Upper lobe of left lung (tissue), 6 donors: Measurements from ENCODE around the gene TNS3. TPM values are rescaled to one million over a fixed set of nuclear protein-coding genes. Genes with fewer than 3 reads are reported as not detected.

Experiments
- ATAC-seq, 2 donors: fragments of 200-7000 bp; cut with Tn5 transposase; one replicate each; pipeline ENCODE4 v1.9.1; 2022; ENCODE audit warnings: mild to moderate bottlenecking in 2 of 2, moderate library complexity in 2 of 2; ENCODE audit not compliant: low FRiP score in 2 of 2
- DNase-seq, 2 donors: peaks; one replicate each; pipeline ENCODE4 v3.0.0-alpha.2; 2019 to 2020
- H3K27ac ChIP-seq, 4 donors: fragments of 200-600 bp; sonication (generic); one replicate each; pipeline ENCODE4 v1.5.1; 2016 to 2019
- H3K27me3 ChIP-seq, 4 donors: fragments of 200-600 bp; sonication (generic); one replicate each; pipeline ENCODE4 v1.5.1; 2017 to 2019
- H3K36me3 ChIP-seq, 4 donors: fragments of 200-600 bp; sonication (generic); one replicate each; pipeline ENCODE4 v1.5.1; 2016 to 2019
- H3K4me1 ChIP-seq, 4 donors: fragments of 200-600 bp; sonication (generic); one replicate each; pipeline ENCODE4 v1.5.1; 2018 to 2019
- H3K4me3 ChIP-seq, 4 donors: fragments of 200-600 bp; sonication (generic); one replicate each; pipeline ENCODE4 v1.5.1; 2017 to 2019; ENCODE audit warnings: mild to moderate bottlenecking in 2 of 4, moderate library complexity in 1 of 4
- H3K9me3 ChIP-seq, 4 donors: fragments of 200-600 bp; sonication (generic); one replicate each; pipeline ENCODE4 v1.5.1; 2018 to 2019
- EP300 ChIP-seq, 4 donors: sonication (generic); formaldehyde crosslinking; IDR thresholded peaks; one replicate each; pipeline ENCODE4 v1.5.1; 2017; ENCODE audit warnings: antibody characterized with exemption in 4 of 4, control low read depth in 2 of 4
- POLR2A ChIP-seq, 4 donors: fragments of 450-650 bp; IDR thresholded peaks; one replicate each; pipeline ENCODE4 v1.5.1; 2016 to 2017; ENCODE audit warnings: antibody characterized with exemption in 4 of 4, mild to moderate bottlenecking in 2 of 4
- POLR2AphosphoS5 ChIP-seq, 2 donors: sonication (generic); formaldehyde crosslinking; IDR thresholded peaks; one replicate each; pipeline ENCODE4 v1.5.1; 2017; ENCODE audit warnings: antibody characterized with exemption in 2 of 2
- WGBS, 2 donors: methylation state at CpG; one replicate each; pipeline ENCODE4 v1.1.5; 2017 to 2018; 5-methylcytosine and 5-hydroxymethylcytosine counted together
- total RNA-seq, 6 donors: library from RNA; depleted of rRNA in 4 of 6; stranded (reverse); fragments of >200 nt in 4 of 6; gene quantifications; one replicate each; pipeline versions ENCODE4 v1.1.0 to v1.2.1, GENCODE V29; 2016 to 2021
- TF ChIP-seq, protein P1 (sequence below), 6 experiments: fragments of 450-650 bp in 4 of 6; fragments of 200-600 bp in 2 of 6; sonication (generic) in 2 of 6; IDR thresholded peaks; one replicate each; pipeline ENCODE4 v1.5.1; 2016 to 2019; ENCODE audit warnings: antibody characterized with exemption in 6 of 6
- donor health status: DM: no; HTN: no; CAD: no; lungs with moderate emphysema.
- donor health status: DM: no; HTN: yes; CAD: no; lungs with severe emphysema.

TNS3 gene
- total RNA-seq, 6 donors from 2014 or later = 90.6 to 266 (median 143) TPM

DNA sequence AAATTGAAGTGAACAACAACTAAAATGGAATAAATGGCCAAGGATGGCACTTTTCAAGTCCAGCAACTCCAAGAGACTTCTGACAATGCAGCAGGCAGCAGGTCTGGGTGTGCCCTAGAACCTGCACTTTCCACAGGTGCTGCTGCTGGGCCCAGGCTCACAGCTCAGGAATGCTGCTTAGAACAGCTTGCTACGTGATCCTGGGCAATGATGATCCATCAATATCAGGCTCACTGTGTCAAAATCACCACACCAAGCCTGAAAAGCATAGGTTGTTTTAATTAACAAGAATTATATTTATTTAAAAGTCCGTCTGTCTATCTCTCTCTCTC is 148.4 kb downstream of the TNS3 start:
- TF ChIP-seq, protein P1, sequence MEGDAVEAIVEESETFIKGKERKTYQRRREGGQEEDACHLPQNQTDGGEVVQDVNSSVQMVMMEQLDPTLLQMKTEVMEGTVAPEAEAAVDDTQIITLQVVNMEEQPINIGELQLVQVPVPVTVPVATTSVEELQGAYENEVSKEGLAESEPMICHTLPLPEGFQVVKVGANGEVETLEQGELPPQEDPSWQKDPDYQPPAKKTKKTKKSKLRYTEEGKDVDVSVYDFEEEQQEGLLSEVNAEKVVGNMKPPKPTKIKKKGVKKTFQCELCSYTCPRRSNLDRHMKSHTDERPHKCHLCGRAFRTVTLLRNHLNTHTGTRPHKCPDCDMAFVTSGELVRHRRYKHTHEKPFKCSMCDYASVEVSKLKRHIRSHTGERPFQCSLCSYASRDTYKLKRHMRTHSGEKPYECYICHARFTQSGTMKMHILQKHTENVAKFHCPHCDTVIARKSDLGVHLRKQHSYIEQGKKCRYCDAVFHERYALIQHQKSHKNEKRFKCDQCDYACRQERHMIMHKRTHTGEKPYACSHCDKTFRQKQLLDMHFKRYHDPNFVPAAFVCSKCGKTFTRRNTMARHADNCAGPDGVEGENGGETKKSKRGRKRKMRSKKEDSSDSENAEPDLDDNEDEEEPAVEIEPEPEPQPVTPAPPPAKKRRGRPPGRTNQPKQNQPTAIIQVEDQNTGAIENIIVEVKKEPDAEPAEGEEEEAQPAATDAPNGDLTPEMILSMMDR (IDR thresholded peaks at IDR 0.05) = no peak
- TF ChIP-seq POLR2AphosphoS5 (IDR thresholded peaks at IDR 0.05) (no peak), POLR2A (IDR thresholded peaks at IDR 0.05) (no peak), EP300 (IDR thresholded peaks at IDR 0.05) (no peak)
- no peaks in the 10 kb centered on the region for H3K9me3 ChIP-seq
- H3K4me3 ChIP-seq = no peak overlapping the region
- H3K36me3 ChIP-seq = peaks cover 0 to 16% (median 10%) of the 10 kb centered on the region in 4 donors
- WGBS, 2 donors = 74 to 81% methylated on average over 2 of the region's 2 CpGs
- H3K27me3 ChIP-seq = no peaks in the 10 kb centered on the region
- no peak for DNase-seq
- ATAC-seq = no peak
- H3K27ac ChIP-seq = peak overlapping the region in 2 of 4 donors; percentile 12 to 26
- peaks cover 0 to 7% (median 5%) of the 10 kb centered on the region in 4 donors for H3K4me1 ChIP-seq

DNA sequence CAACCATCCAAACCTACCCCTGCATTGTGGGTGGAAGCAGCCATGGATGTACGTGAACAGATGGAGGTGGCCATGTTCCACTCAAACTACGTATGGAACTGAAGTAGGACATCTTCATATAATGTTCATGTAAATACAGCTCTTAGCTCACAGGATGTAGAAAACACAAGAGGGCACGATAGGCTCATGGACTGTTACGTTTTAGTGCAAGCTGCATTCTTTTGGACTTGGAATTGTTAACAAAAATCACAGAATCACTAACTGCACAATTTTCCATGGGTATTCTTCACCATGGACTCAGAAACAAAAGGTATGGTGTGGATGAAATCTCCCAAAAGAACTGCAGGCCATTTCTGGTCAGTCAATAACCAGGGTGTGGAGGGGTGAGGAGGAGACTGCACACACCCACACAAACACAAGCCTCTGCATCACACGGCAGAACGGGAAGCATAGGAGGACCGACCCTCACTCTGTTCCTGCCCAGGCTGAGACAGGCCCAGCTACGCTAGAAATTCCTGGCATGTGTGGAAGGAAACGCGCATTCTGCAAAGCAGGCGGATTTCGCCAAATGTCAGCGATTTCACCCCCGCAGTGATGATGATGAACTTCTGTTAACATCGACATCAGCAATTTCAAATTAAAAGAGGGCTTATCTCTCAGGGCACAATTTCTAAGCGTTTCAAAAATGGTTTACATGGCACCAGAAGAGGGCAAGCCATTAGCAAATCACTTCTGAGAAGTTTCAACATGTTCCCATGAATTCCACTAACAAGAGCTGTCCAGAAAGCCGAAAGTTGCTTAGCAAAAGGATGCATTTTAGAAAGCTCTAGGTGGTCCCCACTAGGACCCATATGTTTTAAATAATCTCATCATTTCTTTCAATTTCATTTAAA is 149.0 kb downstream of the TNS3 start:
- Histone ChIP-seq H3K4me1 (peaks cover 0 to 13% (median 9%) of the 10 kb centered on the region in 4 donors), H3K36me3 (peaks cover 0 to 13% (median 7%) of the 10 kb centered on the region in 4 donors), H3K9me3 (no peaks in the 10 kb centered on the region), H3K27ac (peak overlapping the region in 2 of 4 donors; percentile 12 to 31), H3K4me3 (no peak overlapping the region), H3K27me3 (no peaks in the 10 kb centered on the region)
- 80 to 88% methylated on average over 17 of the region's 17 CpGs for WGBS, 2 donors
- TF ChIP-seq EP300 (IDR thresholded peaks at IDR 0.05) = no peak
- TF ChIP-seq, protein P1 (IDR thresholded peaks at IDR 0.05) = no peak
- TF ChIP-seq POLR2A (IDR thresholded peaks at IDR 0.05) = no peak
- peak; percentile 17 to 18 for TF ChIP-seq POLR2AphosphoS5 (IDR thresholded peaks at IDR 0.05)
- peak in 1 of 2 donors; percentile 41 for ATAC-seq
- DNase-seq = no peak

DNA sequence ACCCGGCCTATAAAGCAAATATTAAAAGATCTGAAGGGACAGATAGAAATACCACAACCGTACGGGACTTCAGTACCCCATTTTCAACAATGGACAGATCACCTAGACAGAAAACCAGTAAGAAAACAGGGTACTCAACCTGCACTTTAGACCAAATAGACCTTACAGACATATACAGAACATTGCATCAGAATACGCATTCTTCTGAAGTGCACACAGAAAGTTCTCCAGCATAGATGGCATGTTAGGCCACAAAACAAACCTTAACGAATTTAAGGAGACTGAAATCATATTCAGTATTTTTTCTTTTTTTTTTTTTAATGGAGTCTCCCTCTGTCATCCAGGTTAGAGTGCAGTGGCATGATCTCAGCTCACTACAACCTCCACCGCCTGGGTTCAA is 151.5 kb downstream of the TNS3 start:
- Histone ChIP-seq H3K4me1 (peaks cover 0 to 13% (median 7%) of the 10 kb centered on the region in 4 donors), H3K4me3 (no peak overlapping the region), H3K36me3 (peaks cover 0 to 28% (median 6%) of the 10 kb centered on the region in 4 donors), H3K27ac (no peak overlapping the region), H3K27me3 (no peaks in the 10 kb centered on the region), H3K9me3 (no peaks in the 10 kb centered on the region)
- 80 to 95% methylated on average over 6 of the region's 6 CpGs for WGBS, 2 donors
- TF ChIP-seq POLR2A (IDR thresholded peaks at IDR 0.05) (no peak), EP300 (IDR thresholded peaks at IDR 0.05) (no peak), POLR2AphosphoS5 (IDR thresholded peaks at IDR 0.05) (no peak)
- TF ChIP-seq, protein P1 (IDR thresholded peaks at IDR 0.05) = no peak
- ATAC-seq (no peak), DNase-seq (no peak)

DNA sequence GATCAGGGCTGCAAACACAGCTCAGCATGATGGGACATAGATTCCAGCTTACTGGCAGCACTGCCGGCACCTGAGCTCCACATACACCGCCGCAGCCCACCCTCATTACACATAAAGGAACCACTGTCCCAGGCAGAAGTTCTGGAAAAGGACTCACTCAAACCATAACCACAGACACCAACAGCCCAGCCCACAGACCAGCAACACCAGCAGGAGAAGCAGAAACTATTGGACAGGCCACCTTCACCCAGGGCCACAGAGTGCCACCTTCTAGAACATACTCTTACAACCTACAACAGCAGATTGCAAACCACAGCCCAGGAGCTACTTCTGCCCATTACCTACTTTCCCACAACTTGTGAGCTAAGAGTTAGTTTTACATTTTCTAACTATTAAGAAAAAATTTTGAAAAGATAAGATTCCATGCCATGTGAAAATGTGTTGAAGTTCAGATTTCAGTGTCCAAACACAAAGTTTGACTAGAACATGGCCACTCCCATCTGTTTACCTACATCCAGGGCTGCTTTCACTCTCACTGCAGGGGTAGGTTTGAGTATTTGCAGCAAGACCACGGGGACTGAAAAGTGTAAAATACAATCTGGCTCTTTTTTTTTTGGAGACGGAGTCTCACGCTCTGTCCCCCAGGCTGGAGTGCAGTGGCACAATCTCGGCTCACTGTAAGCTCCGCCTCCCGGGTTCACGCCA is 153.0 kb downstream of the TNS3 start:
- DNase-seq (no peak), ATAC-seq (no peak)
- no peak for TF ChIP-seq POLR2A (IDR thresholded peaks at IDR 0.05)
- TF ChIP-seq, protein P1 (IDR thresholded peaks at IDR 0.05) = no peak
- TF ChIP-seq EP300 (IDR thresholded peaks at IDR 0.05) = no peak
- no peak for TF ChIP-seq POLR2AphosphoS5 (IDR thresholded peaks at IDR 0.05)
- H3K27ac ChIP-seq = peak overlapping the region in 1 of 4 donors; percentile 30
- 94 to 95% methylated on average over 10 of the region's 10 CpGs for WGBS, 2 donors
- H3K36me3 ChIP-seq = peaks cover 0 to 27% (median 5%) of the 10 kb centered on the region in 4 donors
- H3K4me1 ChIP-seq = peaks cover 0 to 13% (median 7%) of the 10 kb centered on the region in 4 donors
- H3K9me3 ChIP-seq = no peaks in the 10 kb centered on the region
- H3K4me3 ChIP-seq = no peak overlapping the region
- no peaks in the 10 kb centered on the region for H3K27me3 ChIP-seq
